ENCODE measurements around the gene ZNF70.

ZNF70 gene

GRCh38 chr22:23692598-23693291, 58.2 kb downstream of the ZNF70 start:
- no peak for DNase-seq (ENCODE audit: low spot score)

DNA sequence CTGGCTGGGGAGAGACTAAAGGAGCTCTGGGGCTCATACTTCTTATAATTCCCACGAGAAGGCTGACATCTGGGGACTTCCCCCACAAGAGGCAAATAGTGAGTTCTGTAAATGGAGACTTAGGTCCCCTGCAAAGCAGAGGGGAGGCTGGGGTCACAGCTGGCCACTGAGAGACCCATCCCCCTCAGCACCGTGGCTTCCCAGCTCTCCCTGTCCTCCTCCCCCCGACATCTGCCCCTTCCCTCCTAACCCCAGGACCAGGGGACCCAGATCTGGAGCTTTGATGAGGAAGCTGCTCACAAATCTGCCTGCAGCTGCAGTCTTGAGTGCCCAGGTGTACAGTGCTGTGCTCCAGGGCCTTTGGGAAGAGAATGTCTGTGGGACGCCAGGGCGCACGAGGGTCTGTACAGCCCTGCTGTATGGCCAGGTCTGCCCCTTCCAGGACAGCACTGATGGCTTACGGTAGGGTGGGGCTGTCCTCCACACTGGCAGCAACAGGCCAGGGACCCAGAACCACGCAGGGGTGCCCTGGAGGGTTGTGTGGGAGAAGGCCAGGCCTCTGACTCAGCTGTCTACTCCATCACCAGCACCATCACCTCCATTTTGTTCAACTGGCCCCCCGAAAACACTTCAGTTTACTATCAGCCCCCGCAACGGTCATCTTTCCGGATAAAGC, 59.0 kb downstream of the ZNF70 start:
- DNase-seq (ENCODE audit: low spot score) = no peak

DNA sequence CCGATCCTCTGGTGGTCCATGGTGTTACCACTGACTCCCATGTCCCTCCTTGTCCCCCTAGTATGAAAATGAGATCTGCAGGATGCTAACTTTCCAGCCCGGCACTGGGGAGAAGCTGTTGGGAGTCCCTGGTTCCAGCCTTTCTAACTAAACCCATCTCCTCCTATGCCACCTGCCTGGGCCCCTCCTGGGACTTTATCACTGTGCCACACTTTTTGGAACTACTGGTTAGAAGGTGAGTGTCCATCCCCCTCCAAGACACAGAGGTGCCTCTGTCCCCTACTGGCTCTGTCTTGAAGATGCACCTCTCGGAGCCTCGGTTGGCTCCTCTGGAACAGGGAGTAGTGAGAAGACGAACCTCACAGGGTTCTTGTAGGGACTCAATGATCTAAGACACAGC, 60.2 kb downstream of the ZNF70 start, which contains the start of gene RGL4:
TSS of gene RGL4 (plus strand) at position 301 of the 400 bp plus-strand sequence. CDS start 1,018 bp downstream, outside the sequence.
- DNase-seq (ENCODE audit: low spot score) = no peak

- no peak for DNase-seq (ENCODE audit: low spot score)
Observed at GRCh38 chr22:23689414-23689813, 61.5 kb downstream of the ZNF70 start.

All from AG08396 (cell line).